Hematopoietic multipotent progenitor cell treated with erythropoietin and hydrocortisone succinate and interleukin-3 and kit ligand, for 4 days (in vitro differentiated cells): ENCODE data around the gene CHD9NB.

ENCODE experiments used
- DNase-seq: peaks from one replicate; pipeline ENCODE4 v3.0.0-alpha.2; 2015

The CHD9NB gene

DNA sequence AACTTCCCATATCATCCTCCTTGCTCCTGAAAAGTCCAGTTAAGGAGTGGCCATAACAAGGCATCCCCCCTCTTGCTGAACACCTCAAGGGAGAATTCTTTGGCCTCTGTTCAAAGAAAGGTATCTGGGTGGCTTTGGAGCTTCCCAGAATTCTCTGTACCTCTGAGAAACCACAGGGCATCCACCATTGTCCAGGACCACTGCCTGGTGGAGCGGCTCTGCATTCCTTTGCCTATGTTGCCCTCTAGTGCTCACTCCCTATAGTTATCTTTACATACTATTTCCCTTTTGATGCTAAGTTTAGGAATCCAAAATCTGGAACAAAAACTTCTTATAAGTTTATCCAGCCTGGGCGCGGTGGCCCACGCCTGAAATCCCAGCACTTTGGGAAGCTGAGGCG lies 30.3 kb downstream of the CHD9NB start:
- DNase-seq = peak; percentile 76

DNA sequence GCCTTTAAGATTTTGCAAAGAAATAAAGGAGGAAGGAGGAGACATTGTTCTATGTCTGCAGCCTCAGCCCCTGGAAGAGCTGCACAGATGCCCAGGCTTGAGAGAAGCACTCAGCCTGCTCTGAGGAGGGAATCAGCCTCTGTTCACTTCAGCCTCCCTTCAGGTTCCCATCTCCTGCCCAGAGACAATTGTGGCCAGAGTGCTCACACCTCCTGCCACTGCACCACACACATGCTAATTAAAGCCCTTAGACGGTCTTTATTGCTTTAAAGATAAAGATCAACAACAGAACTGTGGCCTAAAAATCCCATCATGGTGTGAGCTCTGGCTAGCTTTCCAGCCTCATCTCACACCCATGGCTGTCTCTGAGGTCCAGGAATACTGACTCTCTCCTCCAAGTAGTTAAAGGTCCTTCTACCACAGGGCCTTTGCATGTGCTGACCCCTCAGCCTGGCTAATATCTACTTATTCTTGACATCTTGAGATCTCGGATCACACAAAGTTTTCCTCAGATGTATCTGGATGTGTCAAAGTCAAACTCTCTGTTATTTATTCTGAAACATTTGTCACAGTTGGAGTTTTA lies 33.8 kb downstream of the CHD9NB start:
- DNase-seq = no peak

DNA sequence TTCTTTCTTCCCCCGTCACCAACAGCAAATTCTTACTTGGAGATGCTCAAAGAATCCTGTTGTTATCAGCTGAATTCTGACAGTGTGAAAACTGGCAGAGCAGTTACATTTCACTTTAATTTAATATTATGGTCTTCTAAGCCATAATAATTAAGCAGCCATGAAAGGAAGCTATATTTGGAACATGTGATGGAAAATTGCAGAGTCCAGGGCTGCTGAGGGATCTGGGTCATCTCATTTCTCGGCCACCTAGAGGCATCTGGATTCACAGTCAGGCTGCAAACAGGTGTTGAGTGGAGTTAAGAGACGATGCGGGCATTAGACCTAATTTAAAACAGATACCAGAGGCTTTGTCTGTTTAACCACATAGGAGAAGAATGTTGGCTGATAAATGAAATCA lies 38.4 kb downstream of the CHD9NB start:
- no peak for DNase-seq

DNA sequence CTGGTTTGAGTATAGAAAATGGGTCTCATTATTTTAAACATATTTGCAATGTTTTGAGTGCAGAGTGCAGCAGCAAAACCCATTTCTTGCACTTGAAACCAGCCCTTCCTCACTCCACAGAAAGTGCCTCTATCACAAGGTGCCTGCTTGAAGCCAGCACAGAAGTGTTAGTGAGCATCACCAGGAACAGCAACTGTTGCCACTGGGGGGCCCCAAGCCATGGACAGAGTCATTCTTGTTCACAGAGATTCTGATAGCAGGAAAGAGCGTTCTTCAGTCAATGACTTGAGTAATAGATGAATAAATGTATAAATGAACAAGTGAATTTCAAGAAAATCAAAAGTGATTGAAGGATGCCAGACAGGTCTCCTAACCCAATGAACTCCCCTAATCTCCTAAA lies 45.6 kb downstream of the CHD9NB start:
- DNase-seq = no peak

DNA sequence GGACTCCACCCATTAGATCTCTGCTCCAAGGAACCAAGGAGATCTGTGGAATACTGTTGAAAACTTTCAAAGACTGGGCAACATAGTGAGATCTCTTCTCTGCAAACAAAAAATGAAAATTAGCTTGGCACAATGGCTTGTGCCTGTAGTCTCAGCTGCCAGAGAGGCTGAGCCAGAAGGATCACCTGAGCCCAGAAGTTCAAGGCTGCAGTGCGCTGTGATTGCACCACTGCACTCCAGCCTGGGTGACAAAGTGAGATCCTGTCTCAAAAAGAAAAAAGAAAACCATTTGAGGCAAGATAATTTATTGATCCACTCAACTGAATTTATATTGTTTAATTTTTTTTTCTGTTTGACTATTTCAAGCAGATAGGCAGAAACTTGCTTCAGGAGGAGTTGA lies 54.8 kb downstream of the CHD9NB start:
- no peak for DNase-seq

DNA sequence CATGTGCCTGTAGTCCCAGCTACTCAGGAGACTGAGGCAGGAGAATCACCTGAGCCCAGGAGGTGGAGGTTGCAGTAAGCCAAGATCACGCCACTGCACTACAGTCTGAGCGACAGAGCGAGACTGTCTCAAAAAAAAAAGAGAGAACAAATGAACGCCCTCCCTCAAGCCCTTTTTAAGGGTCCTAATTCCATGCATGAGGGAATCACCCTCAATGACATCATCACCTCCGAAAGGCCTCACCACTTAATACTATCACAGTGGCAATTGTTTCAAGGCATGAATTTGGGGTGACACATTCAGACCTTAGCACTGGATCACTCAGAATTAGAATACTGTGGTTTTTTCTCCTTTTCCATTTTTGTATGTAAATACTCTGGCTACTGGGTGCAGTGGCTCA lies 57.8 kb downstream of the CHD9NB start:
- no peak for DNase-seq

DNA sequence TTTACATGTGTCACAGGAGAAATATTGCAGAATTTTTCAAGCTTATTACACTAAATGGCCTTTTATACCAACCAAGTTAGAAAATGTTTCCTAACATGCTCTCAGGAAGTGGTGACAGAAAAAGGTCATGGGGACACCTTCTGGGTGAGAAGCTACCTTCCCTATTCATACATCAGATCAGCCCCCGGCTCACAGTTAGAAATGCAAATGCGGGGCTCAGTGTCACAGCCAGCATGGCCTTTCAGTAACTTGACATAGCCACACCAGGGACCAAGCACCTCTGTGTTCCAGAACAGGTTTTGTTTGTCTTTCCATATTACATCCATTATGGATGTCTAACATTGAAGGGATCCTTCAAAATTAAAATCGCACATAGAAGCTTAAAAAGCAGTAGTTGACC lies 59.5 kb downstream of the CHD9NB start:
- no peak for DNase-seq

DNA sequence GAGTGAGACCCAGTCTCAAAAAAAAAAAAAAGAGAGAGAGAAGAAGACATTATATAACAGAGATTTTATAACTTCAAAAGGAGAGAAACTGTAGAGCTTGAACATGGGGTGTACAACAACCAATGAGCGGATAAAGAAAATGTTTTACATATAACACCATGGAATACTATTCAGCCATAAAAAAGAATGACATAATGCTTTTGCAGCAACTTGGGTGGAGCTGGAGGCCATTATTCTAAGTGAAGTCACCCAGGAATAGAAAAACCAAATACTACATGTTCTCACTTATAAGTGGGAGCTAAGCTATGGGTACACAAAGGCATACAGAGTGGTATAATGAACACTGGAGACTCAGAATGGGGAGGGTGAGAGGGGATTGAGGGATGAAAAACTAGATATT lies 61.1 kb downstream of the CHD9NB start:
- DNase-seq = no peak
